ENCODE measurements around the gene CCDC171. TPM values are rescaled to one million over a fixed set of nuclear protein-coding genes. Genes with fewer than 3 reads are reported as not detected.

The CCDC171 gene
- polyA plus RNA-seq, 3 donors, result 0.08 to 0.17 (median 0.10) TPM

- Mint-ChIP-seq H3K27me3 (ENCODE audit: low read depth in 3 of 3) (peaks cover 1 to 13% (median 10%) of the 10 kb centered on the region in 3 donors), H3K27ac (peak overlapping the region in 1 of 7 donors; percentile 54), H3K36me3 (no peaks in the 10 kb centered on the region), H3K4me3 (peak overlapping the region; percentile 92 to 95), H3K4me1 (peaks cover 23% of the 10 kb centered on the region), H3K9me3 (peaks cover 0 to 4% (median 0%) of the 10 kb centered on the region in 7 donors)
- Histone ChIP-seq H3K36me3 (replicated peaks in 1 of 2; ENCODE audit: control insufficient read depth in 1 of 2, insufficient read depth in 2 of 2, low read length in 2 of 2) (no peaks in the 10 kb centered on the region), H3K4me1 (ENCODE audit: control insufficient read depth in 1 of 2, insufficient read depth in 2 of 2, low read length in 2 of 2) (peaks cover 18 to 25% of the 10 kb centered on the region in 2 donors), H3K4me2 (replicated peaks; ENCODE audit: extremely low read depth, low read length, poor library complexity, severe bottlenecking) (peak overlapping the region; percentile 100), H2AFZ (ENCODE audit: insufficient read depth, low read depth, low read length, poor library complexity, severe bottlenecking) (peak overlapping the region; percentile 99), H3K27ac (ENCODE audit: low read depth in 1 of 2, low read length in 2 of 2) (no peak overlapping the region), H3K79me2 (ENCODE audit: insufficient read depth, low read length) (no peaks in the 10 kb centered on the region), H3K9ac (ENCODE audit: insufficient read depth, low read length, poor library complexity, severe bottlenecking) (peak overlapping the region; percentile 58), H3K4me3 (replicated peaks in 1 of 3; ENCODE audit: low read depth in 2 of 3, low read length in 3 of 3) (peak overlapping the region; percentile 68 to 87 (median 71)), H3K27me3 (ENCODE audit: control insufficient read depth in 2 of 2, insufficient read depth in 2 of 2, low read length in 2 of 2) (peaks cover 0 to 4% of the 10 kb centered on the region in 2 donors), H4K20me1 (ENCODE audit: insufficient read depth, low read length) (no peaks in the 10 kb centered on the region), H3K9me3 (replicated peaks in 1 of 2; ENCODE audit: control insufficient read depth in 1 of 2, insufficient read depth in 1 of 2, low read length in 2 of 2) (no peaks in the 10 kb centered on the region)
- intact Hi-C loops (cut with micrococcal nuclease), result loop anchor here (5.0 to 10.0 kb wide), 2 partner anchors 41 to 61 kb away; partner anchors contain the start of gene PSIP1 (in 2 of the 2)
- WGBS (ENCODE audit: insufficient coverage), result 0% methylated on average over 1 of the region's 13 CpGs
- no peak for DNase-seq
- TF ChIP-seq, protein P1, sequence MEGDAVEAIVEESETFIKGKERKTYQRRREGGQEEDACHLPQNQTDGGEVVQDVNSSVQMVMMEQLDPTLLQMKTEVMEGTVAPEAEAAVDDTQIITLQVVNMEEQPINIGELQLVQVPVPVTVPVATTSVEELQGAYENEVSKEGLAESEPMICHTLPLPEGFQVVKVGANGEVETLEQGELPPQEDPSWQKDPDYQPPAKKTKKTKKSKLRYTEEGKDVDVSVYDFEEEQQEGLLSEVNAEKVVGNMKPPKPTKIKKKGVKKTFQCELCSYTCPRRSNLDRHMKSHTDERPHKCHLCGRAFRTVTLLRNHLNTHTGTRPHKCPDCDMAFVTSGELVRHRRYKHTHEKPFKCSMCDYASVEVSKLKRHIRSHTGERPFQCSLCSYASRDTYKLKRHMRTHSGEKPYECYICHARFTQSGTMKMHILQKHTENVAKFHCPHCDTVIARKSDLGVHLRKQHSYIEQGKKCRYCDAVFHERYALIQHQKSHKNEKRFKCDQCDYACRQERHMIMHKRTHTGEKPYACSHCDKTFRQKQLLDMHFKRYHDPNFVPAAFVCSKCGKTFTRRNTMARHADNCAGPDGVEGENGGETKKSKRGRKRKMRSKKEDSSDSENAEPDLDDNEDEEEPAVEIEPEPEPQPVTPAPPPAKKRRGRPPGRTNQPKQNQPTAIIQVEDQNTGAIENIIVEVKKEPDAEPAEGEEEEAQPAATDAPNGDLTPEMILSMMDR (IDR thresholded peaks at IDR 0.05), result no peak
Observed at GRCh38 chr9:15553528-15553898, 670 bp downstream of the CCDC171 start.

DNA sequence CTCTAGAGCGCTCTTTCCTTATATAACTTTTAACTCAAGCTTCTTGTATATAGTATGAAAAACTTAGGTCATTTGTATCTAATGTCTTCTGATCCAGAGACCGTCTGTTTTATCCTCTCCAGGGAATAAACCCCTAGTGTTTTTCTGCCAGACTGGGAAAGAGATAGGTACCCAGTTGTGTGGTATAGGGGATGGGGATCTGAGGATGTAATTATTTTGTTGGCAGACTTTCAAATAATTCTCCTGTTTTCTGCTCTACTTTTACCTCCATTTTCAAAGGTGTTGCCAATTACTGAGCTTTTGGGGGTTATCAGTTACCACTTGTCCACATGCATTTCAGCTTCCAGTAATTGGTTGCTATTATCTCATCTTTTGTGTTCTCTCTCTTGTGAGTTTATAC is 17.9 kb downstream of the CCDC171 start:
- no peak overlapping the region for H3K4me3 ChIP-seq (replicated peaks in 1 of 3; ENCODE audit: low read depth in 2 of 3, low read length in 3 of 3)
- H3K36me3 Mint-ChIP-seq, result no peaks in the 10 kb centered on the region
- peak overlapping the region in 1 of 7 donors; percentile 12 for H3K27ac Mint-ChIP-seq
- H3K4me2 ChIP-seq (replicated peaks; ENCODE audit: extremely low read depth, low read length, poor library complexity, severe bottlenecking), result no peak overlapping the region
- H3K4me3 Mint-ChIP-seq, result no peak overlapping the region
- H3K4me1 ChIP-seq (ENCODE audit: control insufficient read depth in 1 of 2, insufficient read depth in 2 of 2, low read length in 2 of 2), result no peaks in the 10 kb centered on the region
- no CpG with 5 or more reads among the region's 2 CpGs for WGBS (ENCODE audit: insufficient coverage)
- no peak overlapping the region for H3K9ac ChIP-seq (ENCODE audit: insufficient read depth, low read length, poor library complexity, severe bottlenecking)
- no peak for DNase-seq
- H3K79me2 ChIP-seq (ENCODE audit: insufficient read depth, low read length), result no peaks in the 10 kb centered on the region
- no peaks in the 10 kb centered on the region for H3K27me3 ChIP-seq (ENCODE audit: control insufficient read depth in 2 of 2, insufficient read depth in 2 of 2, low read length in 2 of 2)
- TF ChIP-seq, protein P1 (IDR thresholded peaks at IDR 0.05), result no peak
- H3K27me3 Mint-ChIP-seq (ENCODE audit: low read depth in 3 of 3), result no peaks in the 10 kb centered on the region
- intact Hi-C loops (cut with micrococcal nuclease), result no loop called here
- no peaks in the 10 kb centered on the region for H4K20me1 ChIP-seq (ENCODE audit: insufficient read depth, low read length)
- no peaks in the 10 kb centered on the region for H3K9me3 ChIP-seq (replicated peaks in 1 of 2; ENCODE audit: control insufficient read depth in 1 of 2, insufficient read depth in 1 of 2, low read length in 2 of 2)
- no peaks in the 10 kb centered on the region for H3K4me1 Mint-ChIP-seq
- H3K36me3 ChIP-seq (replicated peaks in 1 of 2; ENCODE audit: control insufficient read depth in 1 of 2, insufficient read depth in 2 of 2, low read length in 2 of 2), result no peaks in the 10 kb centered on the region
- H2AFZ ChIP-seq (ENCODE audit: insufficient read depth, low read depth, low read length, poor library complexity, severe bottlenecking), result no peak overlapping the region
- H3K9me3 Mint-ChIP-seq, result peaks cover 0 to 5% (median 0%) of the 10 kb centered on the region in 7 donors
- H3K27ac ChIP-seq (ENCODE audit: low read depth in 1 of 2, low read length in 2 of 2), result no peak overlapping the region

Data from CD14-positive monocyte (primary cell).